Measurements from ENCODE around the gene DEFB123.

Gene DEFB123

DNA sequence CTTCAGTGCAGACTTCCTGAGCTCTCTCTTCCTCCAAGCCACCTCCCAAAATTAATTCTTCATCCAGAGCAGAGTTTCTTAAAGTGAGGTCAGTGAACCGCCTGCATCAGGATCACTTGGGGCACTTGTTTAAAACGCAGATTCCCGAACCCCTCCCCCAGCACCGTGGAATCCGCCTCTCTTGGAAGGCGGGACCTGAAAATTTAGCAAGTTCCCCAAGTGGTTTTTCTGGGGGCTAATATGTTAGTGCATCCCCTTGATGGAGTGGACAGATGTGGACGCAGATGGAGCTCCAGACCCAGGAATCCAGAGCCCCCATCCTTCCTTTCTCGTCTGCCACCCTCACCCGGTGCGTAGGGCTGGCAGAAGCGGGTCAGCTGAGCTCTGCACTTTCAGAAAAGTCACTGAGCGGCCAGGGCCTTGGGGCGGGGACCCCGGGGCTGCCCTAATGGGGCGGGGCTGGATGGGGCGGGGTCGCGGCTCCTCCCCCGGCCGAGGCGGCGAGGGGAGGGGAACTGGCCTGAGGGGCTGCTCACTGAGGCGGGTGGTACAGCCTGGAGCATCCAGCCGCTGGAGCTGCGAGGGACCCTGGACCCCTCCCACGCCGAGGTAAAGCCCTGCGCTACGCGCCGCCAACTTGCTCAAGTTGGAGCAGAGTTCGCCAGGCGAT lies 34.5 kb downstream of the DEFB123 start, which contains the start of the genes DEFB124 and REM1:
Gene DEFB124 (minus strand): TSS at position 370 of the 670 bp plus-strand sequence. CDS start 2,114 bp downstream, outside the sequence.
Gene REM1 (plus strand): TSS at position 531 of the 670 bp plus-strand sequence. CDS start 1,158 bp downstream, outside the sequence.
- peak; percentile 42 for DNase-seq

DNA sequence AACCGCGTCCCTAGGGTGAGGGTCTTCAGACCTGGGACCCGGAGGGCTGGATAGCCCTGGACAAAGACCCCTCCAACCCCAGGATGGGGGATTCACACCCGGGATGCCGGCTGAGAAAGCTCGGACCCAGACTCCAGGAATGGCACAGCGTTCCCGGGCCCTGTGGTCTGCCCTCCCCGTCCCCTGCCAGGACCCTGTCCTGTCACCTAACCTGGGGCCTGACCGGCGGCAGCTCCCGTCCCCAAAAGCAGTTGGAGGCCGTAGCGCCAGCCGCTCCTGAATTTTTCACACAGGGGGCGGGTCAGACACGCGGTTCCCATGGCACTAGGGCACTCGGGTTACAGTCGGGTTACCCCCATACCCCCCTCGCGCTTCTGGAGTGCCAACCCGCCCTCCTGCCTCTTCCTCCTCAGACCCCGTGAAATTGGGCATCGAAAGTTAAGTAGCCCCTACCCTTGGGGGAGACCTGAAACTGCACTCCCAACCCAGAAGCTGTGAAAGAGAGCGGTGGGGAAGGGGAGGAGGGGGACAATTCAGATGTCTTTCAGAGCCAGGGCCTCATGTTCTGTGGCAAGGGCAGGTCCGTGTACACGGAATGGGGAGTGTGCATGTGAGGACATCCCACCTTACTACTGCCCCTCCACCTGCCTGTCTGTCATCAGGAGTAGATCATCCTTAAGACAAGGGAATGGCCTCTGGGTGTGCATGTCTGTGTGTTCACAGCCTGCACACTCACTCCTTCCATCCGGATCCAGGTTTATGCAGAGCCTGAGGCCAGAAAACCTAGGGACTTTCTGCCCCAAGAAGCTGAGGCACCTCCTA lies 35.3 kb downstream of the DEFB123 start:
- DNase-seq: no peak

GRCh38 chr20:31476294-31476585 lies 35.8 kb downstream of the DEFB123 start:
- DNase-seq: no peak

- no peak for DNase-seq
Measured at GRCh38 chr20:31476643-31477215, 36.3 kb downstream of the DEFB123 start.

- no peak for DNase-seq
Measured at GRCh38 chr20:31484001-31484400, 43.6 kb downstream of the DEFB123 start.

DNA sequence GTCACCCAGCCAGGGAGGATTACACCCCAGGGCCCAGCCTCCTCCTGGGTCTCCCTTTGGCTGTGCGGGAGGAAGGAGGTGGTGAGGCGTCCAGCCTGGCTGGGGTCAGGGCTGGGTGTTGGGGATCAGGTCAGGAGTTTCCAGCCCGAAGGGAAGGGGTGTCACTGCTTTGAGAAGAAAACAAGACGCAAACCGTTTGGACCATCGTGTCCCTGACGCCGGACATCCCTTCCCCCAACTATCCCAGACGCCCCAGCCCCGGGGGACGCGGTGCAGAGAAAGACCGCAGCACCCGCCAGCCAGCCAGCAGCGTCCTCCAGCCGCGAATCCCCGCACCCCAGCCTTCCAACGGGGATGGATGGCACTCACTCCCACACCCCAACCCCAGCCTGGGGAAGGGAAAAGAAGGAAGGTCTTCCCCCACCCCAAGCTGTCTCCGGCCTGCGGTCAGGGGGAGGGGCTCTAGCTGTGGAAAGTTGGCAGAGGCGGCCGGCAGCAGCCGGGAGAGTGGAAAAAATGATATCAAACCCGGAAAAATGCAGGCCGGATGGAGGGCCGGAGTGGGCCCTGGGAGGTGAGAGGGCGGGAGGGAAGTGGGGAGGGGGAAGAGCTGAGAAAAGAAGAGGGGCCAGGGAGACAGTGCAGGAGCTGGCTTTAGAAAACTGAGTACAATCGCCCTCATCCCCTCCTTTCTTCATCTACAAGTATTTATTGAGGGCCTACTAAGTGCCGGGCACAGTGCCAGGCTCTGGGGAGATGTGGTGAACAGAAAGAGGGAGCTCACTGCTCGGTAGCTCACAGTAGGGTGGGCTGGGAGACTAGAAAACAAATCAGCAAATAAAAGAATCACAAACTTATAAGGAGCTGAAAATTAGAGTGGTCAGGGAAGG lies 45.3 kb downstream of the DEFB123 start:
- DNase-seq: no peak

DNA sequence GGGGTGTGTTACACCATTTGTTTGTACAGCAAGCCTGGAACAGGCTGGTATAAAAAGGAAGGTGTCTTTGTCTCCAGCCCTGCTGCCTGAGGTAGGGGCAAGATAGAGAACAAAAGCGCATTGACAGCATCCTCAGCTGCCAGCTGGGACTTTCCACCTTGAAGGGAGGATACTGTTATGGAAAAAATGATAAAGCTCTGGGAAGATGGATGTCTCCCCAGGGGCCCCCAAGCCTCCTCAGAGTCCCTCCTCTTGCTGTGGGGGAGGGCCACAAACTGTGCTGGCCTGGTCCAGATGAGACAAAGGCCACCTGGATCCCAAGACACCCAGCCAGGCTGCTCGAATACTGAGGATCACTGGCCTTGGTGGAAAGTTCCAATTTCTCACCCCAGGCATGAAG lies 47.7 kb downstream of the DEFB123 start:
- no peak for DNase-seq

DNA sequence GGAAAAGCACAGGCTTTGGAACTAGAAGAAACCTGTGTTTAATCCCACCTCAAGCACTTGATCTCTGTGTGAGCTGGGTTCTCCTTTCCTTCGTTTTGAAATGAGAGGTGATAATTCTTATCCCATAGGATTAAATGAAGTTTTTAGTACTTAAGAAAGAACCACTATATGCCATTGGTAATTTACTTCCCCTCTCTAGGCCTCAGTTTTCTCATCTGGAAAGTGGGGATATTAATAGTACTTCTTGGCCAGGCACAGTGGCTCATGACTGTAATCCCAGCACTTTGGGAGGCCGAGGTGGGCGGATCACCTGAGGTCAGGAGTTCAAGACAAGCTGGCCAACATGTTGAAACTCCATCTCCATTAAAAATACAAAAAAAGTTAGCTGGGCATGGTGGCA lies 48.7 kb downstream of the DEFB123 start:
- DNase-seq: no peak

DNA sequence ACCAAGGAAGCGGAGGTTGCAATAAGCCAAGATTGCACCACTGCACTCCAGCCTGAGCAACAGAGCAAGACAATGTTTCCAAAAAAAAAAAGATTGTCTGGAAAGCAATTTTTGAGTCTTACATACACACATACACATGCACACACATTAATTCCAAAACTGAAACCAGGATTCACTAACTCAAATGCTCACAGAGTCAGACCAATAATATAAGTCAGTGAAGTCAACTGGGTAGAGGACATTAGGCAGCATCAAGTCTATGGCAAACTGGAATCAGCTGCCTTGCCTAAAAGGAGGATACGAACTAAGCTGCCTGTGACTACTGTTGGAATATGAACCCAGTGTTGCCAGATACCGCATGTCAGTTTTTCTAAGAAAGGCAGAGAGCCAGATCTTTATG lies 50.3 kb downstream of the DEFB123 start:
- DNase-seq: no peak

DNA sequence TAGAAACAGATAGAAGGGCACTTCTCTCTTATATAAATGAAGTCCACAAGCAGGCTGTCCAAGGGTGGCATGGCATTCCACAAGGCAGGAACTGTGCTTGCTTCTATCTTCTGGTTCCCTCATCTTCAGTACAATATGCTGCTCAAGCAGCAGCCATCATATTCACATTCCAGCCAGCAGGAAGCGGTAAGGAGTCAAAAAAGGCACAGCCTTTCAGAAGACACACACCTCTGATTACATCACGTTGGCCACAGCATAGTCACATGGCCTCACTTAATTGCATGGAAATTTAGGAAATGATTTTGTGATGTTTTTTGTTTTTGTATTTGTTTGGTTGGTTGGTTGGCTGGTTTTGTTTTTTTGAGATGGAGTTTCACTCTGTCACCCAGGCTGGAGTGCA lies 53.7 kb downstream of the DEFB123 start:
- peak; percentile 60 for DNase-seq

- no peak for DNase-seq
Measured at GRCh38 chr20:31496761-31497295, 56.4 kb downstream of the DEFB123 start.

GRCh38 chr20:31497838-31498540 lies 57.6 kb downstream of the DEFB123 start:
- no peak for DNase-seq
